NCI-H2227 (cell line): ENCODE data around the gene STRN3.
A peak's percentile ranks its signal among the peaks of the same experiment; 100 is the strongest.
"Not testable (repeated sequence)": the region's sequence is repeated elsewhere in the genome, so short reads cannot be mapped to it uniquely, and the experiment has no call there.

Experiments used
- DNase-seq: peaks from one replicate; lab custom pipeline; 2025; ENCODE audit not compliant: unreplicated experiment; lab: John Stamatoyannopoulos, UW

STRN3 gene

DNA sequence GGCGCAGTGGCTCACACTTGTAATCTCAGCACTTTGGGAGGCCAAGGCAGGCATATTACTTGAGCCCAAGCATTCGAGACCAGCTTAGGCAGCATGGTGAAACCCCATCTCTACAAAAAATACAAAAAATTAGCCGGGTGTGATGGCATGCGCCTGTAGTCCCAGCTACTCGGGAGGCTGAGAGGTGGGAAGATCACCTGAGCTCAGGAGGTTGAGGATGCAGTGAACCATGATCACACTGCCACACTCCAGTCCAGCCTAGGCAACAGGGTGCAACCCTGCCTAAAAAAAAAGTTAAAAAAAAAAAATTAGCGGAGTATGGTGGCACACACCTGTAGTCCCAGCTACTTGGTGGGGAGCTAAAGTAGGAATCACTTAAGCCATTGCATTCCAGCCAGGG is 22.2 kb downstream of the STRN3 start:
- not testable (repeated sequence) for DNase-seq

GRCh38 chr14:31003284-31003683 is 22.9 kb downstream of the STRN3 start:
- no peak for DNase-seq

DNA sequence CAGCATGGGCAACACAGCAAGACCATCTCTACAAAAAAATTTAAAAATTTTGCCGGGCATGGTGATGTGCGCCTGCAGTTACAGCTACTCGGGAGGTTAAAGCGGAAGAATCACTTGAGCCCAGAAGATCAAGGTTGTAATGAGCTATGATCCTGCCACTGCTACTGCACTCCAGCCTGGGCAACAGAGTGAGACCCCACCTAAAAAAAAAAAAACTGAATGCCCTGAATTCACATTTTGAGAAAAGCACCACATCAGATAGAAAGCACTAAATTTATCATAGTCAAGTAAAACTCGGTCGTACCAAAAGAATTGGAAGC is 24.9 kb downstream of the STRN3 start:
- no peak for DNase-seq

DNA sequence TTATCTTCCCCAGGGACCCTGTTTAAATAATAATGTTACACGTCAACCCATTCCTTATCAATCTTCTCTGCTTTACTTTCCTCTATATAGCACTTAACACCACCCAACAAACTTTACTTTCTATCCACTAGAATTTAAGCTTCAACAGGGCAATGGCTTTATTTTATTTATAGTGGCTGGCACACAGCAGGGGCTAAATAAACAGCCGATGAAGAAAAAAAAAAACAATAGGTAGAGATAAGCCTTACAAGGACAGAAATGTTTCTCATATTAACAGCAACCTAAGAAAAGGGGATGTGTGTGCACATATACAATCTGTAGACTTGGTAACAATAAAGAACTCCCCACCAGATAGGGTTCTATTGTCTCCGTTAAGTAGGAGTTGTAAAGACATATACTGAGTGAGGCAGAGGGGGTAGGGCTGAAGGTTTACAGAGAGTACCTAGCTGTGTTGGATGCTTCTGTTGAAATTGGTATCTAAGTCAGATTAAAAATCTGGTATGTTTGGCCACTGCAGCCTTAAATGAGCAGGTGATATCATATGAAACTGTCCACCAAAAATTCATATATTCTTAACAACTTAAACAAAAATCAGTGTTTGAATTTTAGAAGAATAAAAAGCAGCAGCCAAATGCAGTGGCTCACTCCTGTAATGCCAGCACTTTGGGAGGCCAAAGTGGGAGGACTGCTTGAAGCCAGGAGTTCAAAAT is 25.4 kb downstream of the STRN3 start:
- DNase-seq: no peak

DNA sequence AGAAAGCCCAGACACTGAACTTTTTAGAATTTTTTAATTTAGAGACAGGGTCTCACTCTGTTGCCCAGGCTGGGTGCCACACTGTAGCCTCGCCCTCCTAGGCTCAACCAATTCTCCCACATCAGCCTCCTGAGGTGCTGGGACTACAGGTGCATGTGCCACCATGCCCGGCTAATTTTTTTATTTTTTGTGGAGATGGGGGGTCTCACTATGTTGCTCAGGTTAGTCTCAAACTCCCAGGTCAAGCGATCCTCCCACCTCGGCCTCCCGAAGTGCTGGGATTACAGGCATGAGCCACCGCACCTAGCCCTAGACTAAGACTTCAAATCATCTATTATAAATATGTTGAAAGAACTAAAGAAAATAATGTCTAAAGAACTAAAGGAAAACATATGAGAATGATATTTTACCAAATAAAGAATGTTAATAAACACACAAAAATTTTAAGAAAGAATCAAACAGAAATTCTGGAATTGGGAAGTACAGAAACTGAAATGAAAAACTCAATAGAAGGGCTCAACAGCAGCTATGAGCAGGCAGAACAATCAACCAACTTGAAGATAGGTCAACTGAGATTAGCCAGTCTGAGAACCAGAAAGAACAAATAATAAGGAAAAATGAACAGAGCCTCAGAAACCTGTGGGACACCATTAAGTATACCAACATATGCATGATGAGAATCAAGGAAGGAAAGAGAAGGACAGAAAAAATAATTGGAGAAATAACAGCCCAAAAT is 27.0 kb downstream of the STRN3 start:
- DNase-seq: no peak

DNA sequence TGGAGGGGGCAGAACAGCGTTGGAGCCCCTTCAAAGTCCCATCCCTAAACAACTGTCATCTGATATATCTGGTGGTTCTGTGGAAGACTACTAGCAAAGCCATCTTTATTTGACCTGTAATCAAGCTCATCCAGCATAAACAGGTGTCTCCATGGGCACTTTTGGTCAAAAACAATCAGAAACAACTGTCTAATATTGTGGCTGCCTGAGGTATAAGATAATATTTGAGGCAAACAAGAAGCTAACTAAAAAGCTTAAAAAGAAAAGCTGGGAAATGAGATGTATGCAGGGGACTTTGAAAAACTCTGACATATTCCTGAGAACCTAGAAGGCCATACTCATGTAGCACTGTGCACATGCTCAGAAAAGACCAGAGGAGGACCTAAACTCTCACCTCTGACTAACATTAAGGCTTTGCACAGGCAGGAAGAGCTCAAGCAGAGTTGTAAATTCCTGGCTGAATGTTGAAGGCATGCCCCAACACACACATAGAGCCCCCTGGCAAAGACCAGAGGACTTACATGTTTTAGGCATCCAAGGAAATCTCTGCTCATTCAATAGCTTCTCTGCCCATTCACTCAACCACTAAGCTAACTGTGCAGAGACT is 28.0 kb downstream of the STRN3 start:
- DNase-seq: no peak

DNA sequence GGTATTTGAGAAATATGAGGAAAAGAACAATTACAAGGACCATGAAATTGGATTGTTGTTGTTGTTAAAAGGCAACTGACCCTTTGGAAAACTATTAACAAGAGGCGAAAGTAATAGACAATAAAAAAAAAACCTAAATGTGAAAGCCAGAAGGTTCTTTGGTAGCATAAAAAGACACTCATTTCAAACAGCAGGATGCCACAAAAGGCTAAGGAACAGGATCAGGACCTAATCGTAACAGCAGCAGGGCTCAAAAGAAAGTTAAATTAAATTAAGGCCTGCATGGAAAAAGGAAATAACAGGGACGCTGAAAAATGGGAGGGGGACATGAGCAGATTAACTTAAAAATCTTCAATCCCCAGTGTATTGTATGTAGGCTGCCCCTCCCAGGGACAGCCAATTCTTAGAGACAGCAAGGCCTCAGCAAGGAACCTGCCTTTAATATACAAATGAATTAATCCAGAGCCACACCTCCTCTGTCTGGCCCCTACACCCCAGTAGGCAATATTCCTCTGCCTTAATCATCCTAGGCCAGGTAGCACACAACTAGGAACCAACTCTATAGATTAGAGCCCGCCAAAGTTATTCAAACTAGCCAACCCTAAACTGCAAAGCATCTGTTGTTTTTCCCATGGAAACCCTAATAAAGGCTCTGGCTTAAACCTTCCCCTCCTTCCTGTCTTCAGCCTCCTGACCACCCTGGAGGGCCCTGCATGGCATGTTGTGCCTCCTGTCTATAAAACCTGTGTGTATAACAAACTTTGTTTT is 29.1 kb downstream of the STRN3 start:
- DNase-seq: no peak

- no peak for DNase-seq
Observed at GRCh38 chr14:30995689-30996088, 30.5 kb downstream of the STRN3 start.

DNA sequence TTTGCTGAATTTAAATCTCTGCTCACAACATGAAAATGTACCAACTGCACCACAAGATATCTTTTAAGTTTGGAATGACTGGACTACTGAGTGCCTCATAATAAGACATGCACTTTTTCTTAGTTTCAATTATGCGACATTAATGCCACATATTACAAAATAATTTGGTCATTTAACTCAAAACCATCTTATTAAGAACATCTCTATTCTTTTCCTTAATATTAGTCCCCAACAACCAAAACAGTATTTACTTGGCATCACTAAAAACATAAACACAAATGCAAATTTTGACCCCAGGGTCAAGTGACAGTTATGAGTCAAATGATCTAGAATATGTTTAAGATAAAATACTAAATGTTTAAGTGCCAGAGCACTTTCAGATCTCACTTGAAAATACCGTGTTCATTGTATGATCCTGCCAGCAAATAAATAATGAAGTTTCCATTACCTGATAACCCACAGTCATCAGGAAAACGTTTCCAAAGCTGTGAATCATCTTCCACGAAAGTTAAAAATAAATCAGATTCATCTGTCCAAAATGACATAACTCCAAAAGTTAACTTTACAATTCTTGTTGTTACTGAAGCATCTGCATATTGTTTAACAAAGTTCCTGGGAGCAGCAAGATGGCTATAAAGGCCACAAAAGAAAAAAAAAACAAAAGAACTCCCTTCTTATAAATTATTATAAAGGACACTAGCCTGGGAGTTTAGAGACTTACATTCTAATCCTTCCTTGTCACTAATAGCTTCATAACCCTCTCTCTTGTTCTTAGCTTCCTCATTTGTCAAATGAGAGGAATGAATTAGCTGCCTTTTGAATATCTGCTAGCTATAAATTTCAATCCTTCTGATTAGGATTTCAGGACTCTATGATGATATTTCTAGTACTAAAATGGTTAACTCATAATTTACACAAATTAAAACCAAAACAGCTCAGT is 31.2 kb downstream of the STRN3 start:
- no peak for DNase-seq

- DNase-seq: no peak
Observed at GRCh38 chr14:30993071-30993470, 33.1 kb downstream of the STRN3 start.

DNA sequence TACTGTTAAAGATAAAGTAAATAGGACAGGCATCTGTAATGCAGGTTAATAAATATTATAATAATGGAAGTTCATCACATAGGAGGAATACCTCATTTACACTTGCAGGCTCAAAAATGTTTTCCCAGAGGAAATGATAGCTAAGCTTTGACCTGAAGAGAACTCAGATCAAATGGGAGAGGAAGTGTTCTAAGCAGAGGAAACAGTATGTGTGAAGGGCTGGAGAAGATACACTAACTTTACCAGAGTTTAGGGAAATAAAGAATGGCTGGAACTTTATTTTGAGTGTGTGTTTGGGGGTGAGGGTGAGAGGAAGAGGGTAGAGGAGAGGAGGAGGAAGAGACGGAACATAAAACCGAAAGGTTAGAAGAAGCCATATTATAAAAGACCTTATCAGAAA is 34.8 kb downstream of the STRN3 start:
- no peak for DNase-seq

DNA sequence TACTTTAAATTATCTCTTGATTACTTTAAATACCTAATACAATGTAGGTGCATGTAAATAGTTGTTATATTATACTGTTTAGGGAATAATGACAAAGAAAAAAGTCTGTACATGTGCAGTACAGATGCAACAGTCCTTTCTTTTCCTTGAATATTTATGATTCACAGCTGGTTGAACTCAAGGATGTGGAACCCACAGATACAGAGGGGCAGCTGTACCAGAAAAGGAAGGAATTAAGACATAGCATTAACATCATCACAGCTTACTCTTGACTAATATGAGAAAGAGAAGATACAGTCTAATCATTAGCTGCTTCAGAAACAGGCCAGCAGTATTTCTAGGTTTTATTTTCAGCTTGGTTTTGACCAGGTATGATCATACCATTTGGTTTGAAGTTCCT is 35.4 kb downstream of the STRN3 start:
- no peak for DNase-seq

DNA sequence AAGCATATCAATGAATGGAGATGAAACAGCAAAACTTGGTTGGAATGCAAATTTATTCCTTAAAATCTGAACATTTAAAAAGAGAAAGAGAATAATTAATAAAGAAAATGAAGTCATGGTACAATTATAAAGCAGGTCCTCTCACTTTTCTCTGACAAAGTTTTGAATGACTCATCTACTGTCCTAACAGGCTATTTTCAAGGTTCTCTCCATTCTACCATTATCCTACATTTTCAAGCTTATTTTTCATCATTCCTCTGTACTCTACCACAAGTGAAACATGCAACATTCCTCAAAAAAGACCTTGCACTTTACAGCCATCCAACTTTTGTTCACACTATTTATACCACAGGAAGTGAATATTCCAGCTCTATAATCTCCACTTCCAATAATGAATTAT is 37.7 kb downstream of the STRN3 start:
- no peak for DNase-seq

- DNase-seq: no peak
Observed at GRCh38 chr14:30985796-30986195, 40.4 kb downstream of the STRN3 start.

DNA sequence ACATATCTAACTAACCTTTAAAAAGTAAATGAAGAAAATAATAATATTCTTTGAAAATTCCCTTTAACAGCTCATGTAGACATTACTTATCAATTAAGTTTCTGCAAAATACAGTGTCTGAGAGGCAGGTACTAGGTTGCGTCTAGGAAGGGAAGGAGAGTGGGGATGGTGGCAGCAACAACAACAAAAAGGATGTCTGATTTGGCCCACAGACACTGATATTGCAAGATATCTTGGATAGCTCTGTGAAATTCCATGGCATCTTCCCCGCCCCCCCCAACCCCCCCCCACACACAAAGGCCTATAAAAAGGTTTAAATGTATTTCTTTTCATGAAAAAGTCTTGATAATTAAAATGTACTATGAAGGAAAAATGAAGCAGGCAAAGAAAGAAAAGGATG is 42.3 kb downstream of the STRN3 start:
- DNase-seq: no peak

- no peak for DNase-seq
Observed at GRCh38 chr14:30982533-30982932, 43.6 kb downstream of the STRN3 start.

DNA sequence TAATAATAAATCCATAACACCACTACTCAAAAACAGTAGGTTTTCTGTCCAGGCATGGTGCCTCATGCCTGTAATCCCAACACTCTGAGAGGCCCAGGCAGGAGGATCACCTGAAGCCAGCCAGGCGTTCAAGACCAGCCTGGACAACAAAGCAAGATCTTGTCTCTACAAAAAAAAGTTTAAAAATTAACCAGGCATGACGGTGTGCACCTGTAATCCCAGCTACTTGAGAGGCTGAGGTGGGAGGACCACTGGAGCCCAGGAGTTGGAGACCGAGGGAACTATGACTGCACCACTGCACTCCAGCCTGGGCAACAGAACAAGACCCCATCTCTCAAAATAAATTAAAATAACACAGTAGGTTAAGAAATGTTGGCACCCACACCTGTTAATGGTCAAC is 45.2 kb downstream of the STRN3 start:
- no peak for DNase-seq

GRCh38 chr14:30980106-30980704 is 46.0 kb downstream of the STRN3 start:
- DNase-seq: peak; percentile 51

DNA sequence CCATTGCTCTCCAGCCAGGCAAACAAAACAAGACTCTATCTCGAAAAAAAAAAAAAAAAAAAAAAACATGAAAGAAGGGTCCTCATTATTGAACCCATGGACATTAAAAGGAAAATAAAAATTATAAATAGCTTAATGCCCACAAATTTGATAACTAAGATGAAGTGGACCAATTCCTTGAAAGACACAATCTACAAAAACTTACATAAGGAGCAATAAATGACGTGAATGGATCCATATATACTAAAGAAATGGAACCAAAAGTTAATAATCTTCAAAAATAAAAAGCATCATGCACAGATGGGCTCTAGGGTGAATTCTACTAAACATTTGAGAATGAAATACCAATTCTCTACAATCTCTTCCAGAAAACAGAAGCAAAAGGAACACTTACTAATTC is 48.4 kb downstream of the STRN3 start:
- no peak for DNase-seq

- DNase-seq: no peak
Observed at GRCh38 chr14:30974628-30975027, 51.6 kb downstream of the STRN3 start.
